Stimulated activated naive B cell treated with anti-CD40 and anti-IgM and Interleukin-4, amounts not matched to agents 10 μg/mL and 1 μg/mL and 100 μg/mL, for 72 hours (primary cell): ENCODE measurements around the gene BIRC7.

ENCODE experiments used
- ATAC-seq, 2 donors: fragments of 150-1000 bp; cut with Tn5 transposase; replicated peaks; 2 replicates each; pipeline ENCODE4 v1.10.0; 2021; ENCODE audit warnings: moderate library complexity in 1 of 2
- DNase-seq: peaks from one replicate; pipeline ENCODE4 v3.0.0; 2021
- H3K27ac Mint-ChIP-seq: one replicate; pipeline ENCODE4 v1.8.0; 2022; ENCODE audit warnings: mild to moderate bottlenecking, mixed read lengths
- H3K27me3 Mint-ChIP-seq, 2 donors: one replicate each; pipeline ENCODE4 v1.8.0; 2022; ENCODE audit warnings: mixed read lengths in 2 of 2
- H3K36me3 Mint-ChIP-seq, 2 donors: one replicate each; pipeline ENCODE4 v1.8.0; 2022; ENCODE audit warnings: mixed read lengths in 2 of 2, mild to moderate bottlenecking in 1 of 2
- H3K4me1 Mint-ChIP-seq, 2 donors: one replicate each; pipeline ENCODE4 v1.8.0; 2022; ENCODE audit warnings: mixed read lengths in 2 of 2, mild to moderate bottlenecking in 1 of 2
- H3K4me3 Mint-ChIP-seq, 2 donors: one replicate each; pipeline ENCODE4 v1.8.0; 2022; ENCODE audit warnings: mild to moderate bottlenecking in 2 of 2, mixed read lengths in 2 of 2, moderate library complexity in 1 of 2
- H3K9me3 Mint-ChIP-seq, 2 donors: one replicate each; pipeline ENCODE4 v1.8.0; 2022; ENCODE audit warnings: mixed read lengths in 2 of 2, mild to moderate bottlenecking in 1 of 2

Gene BIRC7

GRCh38 chr20:63196768-63197470 is 38.8 kb upstream of the BIRC7 start:
- H3K4me1 Mint-ChIP-seq: peaks cover 9 to 37% of the 10 kb centered on the region in 2 donors
- no peaks in the 10 kb centered on the region for H3K9me3 Mint-ChIP-seq
- H3K27me3 Mint-ChIP-seq: no peaks in the 10 kb centered on the region
- ATAC-seq (no peak), DNase-seq (no peak)
- H3K27ac Mint-ChIP-seq: peak overlapping the region; percentile 37
- peaks cover 32 to 45% of the 10 kb centered on the region in 2 donors for H3K36me3 Mint-ChIP-seq
- H3K4me3 Mint-ChIP-seq: no peak overlapping the region

GRCh38 chr20:63198606-63199005 is 37.1 kb upstream of the BIRC7 start:
- peaks cover 39 to 53% of the 10 kb centered on the region in 2 donors for H3K36me3 Mint-ChIP-seq
- H3K9me3 Mint-ChIP-seq: no peaks in the 10 kb centered on the region
- H3K4me1 Mint-ChIP-seq: peaks cover 9 to 37% of the 10 kb centered on the region in 2 donors
- H3K27me3 Mint-ChIP-seq: no peaks in the 10 kb centered on the region
- ATAC-seq: no peak
- H3K4me3 Mint-ChIP-seq: no peak overlapping the region
- DNase-seq: no peak
- no peak overlapping the region for H3K27ac Mint-ChIP-seq

- H3K27ac Mint-ChIP-seq: no peak overlapping the region
- peaks cover 37 to 44% of the 10 kb centered on the region in 2 donors for H3K36me3 Mint-ChIP-seq
- DNase-seq: no peak
- H3K4me3 Mint-ChIP-seq: no peak overlapping the region
- H3K27me3 Mint-ChIP-seq: no peaks in the 10 kb centered on the region
- H3K4me1 Mint-ChIP-seq: peaks cover 15 to 41% of the 10 kb centered on the region in 2 donors
- ATAC-seq: no peak
- no peaks in the 10 kb centered on the region for H3K9me3 Mint-ChIP-seq
Measured at GRCh38 chr20:63202021-63202420, 33.7 kb upstream of the BIRC7 start.

GRCh38 chr20:63202811-63203526 is 32.7 kb upstream of the BIRC7 start:
- Mint-ChIP-seq H3K36me3 (peaks cover 40 to 44% of the 10 kb centered on the region in 2 donors), H3K4me3 (no peak overlapping the region), H3K27me3 (no peaks in the 10 kb centered on the region), H3K27ac (no peak overlapping the region), H3K9me3 (no peaks in the 10 kb centered on the region), H3K4me1 (peaks cover 15 to 38% of the 10 kb centered on the region in 2 donors)
- DNase-seq: no peak
- ATAC-seq: no peak

GRCh38 chr20:63204362-63204761 is 31.3 kb upstream of the BIRC7 start:
- H3K4me1 Mint-ChIP-seq: peaks cover 15 to 29% of the 10 kb centered on the region in 2 donors
- H3K9me3 Mint-ChIP-seq: no peaks in the 10 kb centered on the region
- no peaks in the 10 kb centered on the region for H3K27me3 Mint-ChIP-seq
- ATAC-seq (no peak), DNase-seq (no peak)
- H3K27ac Mint-ChIP-seq: no peak overlapping the region
- peaks cover 37 to 39% of the 10 kb centered on the region in 2 donors for H3K36me3 Mint-ChIP-seq
- no peak overlapping the region for H3K4me3 Mint-ChIP-seq

GRCh38 chr20:63205896-63206295 is 29.8 kb upstream of the BIRC7 start:
- Mint-ChIP-seq H3K27me3 (no peaks in the 10 kb centered on the region), H3K36me3 (peaks cover 37 to 46% of the 10 kb centered on the region in 2 donors), H3K4me3 (no peak overlapping the region), H3K4me1 (peaks cover 17 to 38% of the 10 kb centered on the region in 2 donors), H3K27ac (no peak overlapping the region), H3K9me3 (no peaks in the 10 kb centered on the region)
- ATAC-seq (no peak), DNase-seq (no peak)

GRCh38 chr20:63206878-63207277 is 28.8 kb upstream of the BIRC7 start:
- H3K9me3 Mint-ChIP-seq: no peaks in the 10 kb centered on the region
- DNase-seq (no peak), ATAC-seq (no peak)
- H3K4me3 Mint-ChIP-seq: no peak overlapping the region
- no peaks in the 10 kb centered on the region for H3K27me3 Mint-ChIP-seq
- peaks cover 17 to 40% of the 10 kb centered on the region in 2 donors for H3K4me1 Mint-ChIP-seq
- no peak overlapping the region for H3K27ac Mint-ChIP-seq
- H3K36me3 Mint-ChIP-seq: peaks cover 34 to 42% of the 10 kb centered on the region in 2 donors

GRCh38 chr20:63208346-63208909 is 27.3 kb upstream of the BIRC7 start:
- Mint-ChIP-seq H3K4me1 (peaks cover 24 to 55% of the 10 kb centered on the region in 2 donors), H3K36me3 (peaks cover 40 to 41% of the 10 kb centered on the region in 2 donors)

GRCh38 chr20:63210011-63210605 is 25.6 kb upstream of the BIRC7 start:
- no peak for DNase-seq
- Mint-ChIP-seq H3K36me3 (peaks cover 46 to 54% of the 10 kb centered on the region in 2 donors), H3K27ac (no peak overlapping the region), H3K4me3 (no peak overlapping the region), H3K4me1 (peaks cover 33 to 72% of the 10 kb centered on the region in 2 donors), H3K9me3 (no peaks in the 10 kb centered on the region), H3K27me3 (no peaks in the 10 kb centered on the region)
- ATAC-seq: no peak

More at GRCh38 chr20:63208346-63208909, 27.3 kb upstream of the BIRC7 start:
- DNase-seq: no peak
- ATAC-seq: no peak
- Mint-ChIP-seq H3K27me3 (no peaks in the 10 kb centered on the region), H3K9me3 (no peaks in the 10 kb centered on the region), H3K27ac (peak overlapping the region; percentile 37), H3K4me3 (no peak overlapping the region)

GRCh38 chr20:63212393-63212730 is 23.3 kb upstream of the BIRC7 start:
- Mint-ChIP-seq H3K4me3 (no peak overlapping the region), H3K9me3 (no peaks in the 10 kb centered on the region), H3K27ac (no peak overlapping the region), H3K4me1 (peaks cover 35 to 76% of the 10 kb centered on the region in 2 donors), H3K27me3 (no peaks in the 10 kb centered on the region), H3K36me3 (peaks cover 37 to 45% of the 10 kb centered on the region in 2 donors)
- DNase-seq (no peak), ATAC-seq (no peak)

GRCh38 chr20:63212792-63213191 is 22.9 kb upstream of the BIRC7 start:
- Mint-ChIP-seq H3K9me3 (no peaks in the 10 kb centered on the region), H3K4me1 (peaks cover 35 to 74% of the 10 kb centered on the region in 2 donors), H3K4me3 (no peak overlapping the region), H3K27ac (no peak overlapping the region), H3K36me3 (peaks cover 35 to 41% of the 10 kb centered on the region in 2 donors), H3K27me3 (no peaks in the 10 kb centered on the region)
- no peak for ATAC-seq
- no peak for DNase-seq

- H3K4me1 Mint-ChIP-seq: peaks cover 33 to 69% of the 10 kb centered on the region in 2 donors
- H3K27me3 Mint-ChIP-seq: no peaks in the 10 kb centered on the region
- H3K36me3 Mint-ChIP-seq: peaks cover 29 to 37% of the 10 kb centered on the region in 2 donors
- H3K4me3 Mint-ChIP-seq: peak overlapping the region; percentile 90 to 95
- ATAC-seq (no peak), DNase-seq (no peak)
- no peaks in the 10 kb centered on the region for H3K9me3 Mint-ChIP-seq
- peak overlapping the region; percentile 92 for H3K27ac Mint-ChIP-seq
Measured at GRCh38 chr20:63214514-63214913, 21.2 kb upstream of the BIRC7 start.

GRCh38 chr20:63215101-63216040 is 20.3 kb upstream of the BIRC7 start:
- Mint-ChIP-seq H3K4me1 (peaks cover 32 to 60% of the 10 kb centered on the region in 2 donors), H3K4me3 (peak overlapping the region; percentile 90 to 95), H3K9me3 (no peaks in the 10 kb centered on the region), H3K36me3 (peaks cover 24 to 37% of the 10 kb centered on the region in 2 donors), H3K27ac (peak overlapping the region; percentile 92), H3K27me3 (peaks cover 5 to 7% of the 10 kb centered on the region in 2 donors)
- DNase-seq (no peak), ATAC-seq (peak; percentile 1 to 35)
